Measurements from ENCODE around the gene TMEM8B.

TMEM8B gene

DNA sequence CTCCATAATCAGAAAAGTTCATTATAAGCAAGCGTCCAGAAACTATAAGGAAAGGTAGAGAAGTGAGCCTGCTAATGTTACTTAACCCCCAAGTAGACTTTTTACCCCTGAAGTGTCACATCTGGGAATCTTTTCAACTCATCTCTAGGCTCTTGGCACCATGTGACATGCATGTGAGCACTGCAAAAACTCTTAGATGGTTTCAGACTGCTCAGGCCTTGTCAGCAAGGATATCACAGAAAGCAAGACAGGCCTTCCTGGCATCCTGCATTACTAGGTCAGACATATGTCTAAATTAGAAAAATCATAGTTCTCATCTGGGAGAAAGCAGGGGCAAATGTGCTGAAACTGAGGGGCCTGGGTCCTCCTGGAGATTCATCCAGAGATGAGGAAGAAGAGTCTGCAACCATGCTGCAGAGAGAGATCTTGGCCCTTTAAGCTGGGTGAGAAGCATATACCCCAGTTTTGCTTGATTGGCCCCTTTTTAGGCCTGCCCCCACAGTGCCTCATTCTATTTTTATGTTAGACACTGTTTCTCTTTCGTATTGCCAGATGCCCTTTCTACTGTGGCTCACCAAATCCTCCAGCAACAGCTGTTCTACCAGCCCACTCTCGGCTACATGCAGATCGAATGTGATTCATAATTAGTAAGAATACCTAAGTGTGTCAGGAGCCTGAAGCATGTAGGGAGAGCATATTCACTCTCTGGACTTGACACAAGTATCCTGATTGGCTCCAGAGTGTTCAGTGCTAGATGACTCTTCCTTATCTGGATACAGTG, 19.0 kb downstream of the TMEM8B start:
- Histone ChIP-seq H3K14ac (ENCODE audit: low read length) (no peak overlapping the region), H4K91ac (ENCODE audit: low read depth, low read length, poor library complexity) (no peak overlapping the region), H2BK12ac (ENCODE audit: low read length) (no peak overlapping the region), H3K79me1 (ENCODE audit: low read depth, low read length) (no peaks in the 10 kb centered on the region), H3K4me1 (ENCODE audit: control insufficient read depth in 2 of 2, insufficient read depth in 1 of 2, low read depth in 1 of 2, low read length in 2 of 2) (peaks cover 0 to 10% of the 10 kb centered on the region in 2 donors), H3K9ac (ENCODE audit: low read depth, low read length, poor library complexity) (no peak overlapping the region), H3K9me3 (replicated peaks in 1 of 2; ENCODE audit: control insufficient read depth in 2 of 2, insufficient read depth in 1 of 2, low read depth in 1 of 2, low read length in 2 of 2) (peaks cover 0 to 1% of the 10 kb centered on the region in 2 donors), H3K4ac (ENCODE audit: low read length) (no peak overlapping the region), H2AK5ac (ENCODE audit: low read depth, low read length) (no peak overlapping the region), H2AFZ (ENCODE audit: low read length) (no peak overlapping the region), H3K4me2 (ENCODE audit: insufficient read depth, low read length, poor library complexity, severe bottlenecking) (no peak overlapping the region), H3K18ac (ENCODE audit: low read length) (no peak overlapping the region), H2BK120ac (ENCODE audit: low read depth, low read length) (no peak overlapping the region), H2BK5ac (ENCODE audit: low read length) (no peak overlapping the region), H2BK15ac (ENCODE audit: low read length) (no peak overlapping the region), H3K23ac (ENCODE audit: low read depth, low read length, poor library complexity) (no peak overlapping the region), H3K4me3 (ENCODE audit: low read length in 2 of 2) (no peak overlapping the region), H3K27me3 (ENCODE audit: control insufficient read depth in 3 of 3, insufficient read depth in 3 of 3, low read depth in 1 of 3, low read length in 3 of 3) (peaks cover 0 to 21% (median 0%) of the 10 kb centered on the region in 3 experiments), H3K27ac (replicated peaks; ENCODE audit: low read length) (no peak overlapping the region), H4K8ac (ENCODE audit: low read depth, low read length) (no peak overlapping the region), H3K36me3 (replicated peaks in 1 of 2; ENCODE audit: control insufficient read depth in 2 of 2, insufficient read depth in 2 of 2, low read length in 2 of 2) (peaks cover 9 to 44% of the 10 kb centered on the region in 2 donors)
- WGBS, 2 donors (ENCODE audit: extremely low coverage in 2 of 2, insufficient read length in 2 of 2, insufficient replicate concordance in 1 of 2): no CpG with 5 or more reads among the region's 4 CpGs
- DNase-seq (ENCODE audit: low spot score): no peak

- H3K4me3 ChIP-seq (ENCODE audit: low read length in 2 of 2): no peak overlapping the region
- H2AFZ ChIP-seq (ENCODE audit: low read length): no peak overlapping the region
- no peak overlapping the region for H3K9ac ChIP-seq (ENCODE audit: low read depth, low read length, poor library complexity)
- no peak overlapping the region for H2AK5ac ChIP-seq (ENCODE audit: low read depth, low read length)
- H3K18ac ChIP-seq (ENCODE audit: low read length): no peak overlapping the region
- H4K91ac ChIP-seq (ENCODE audit: low read depth, low read length, poor library complexity): no peak overlapping the region
- no peak overlapping the region for H3K14ac ChIP-seq (ENCODE audit: low read length)
- no peak for DNase-seq (ENCODE audit: low spot score)
- H2BK120ac ChIP-seq (ENCODE audit: low read depth, low read length): no peak overlapping the region
- H3K4me2 ChIP-seq (ENCODE audit: insufficient read depth, low read length, poor library complexity, severe bottlenecking): no peak overlapping the region
- WGBS, 2 donors (ENCODE audit: extremely low coverage in 2 of 2, insufficient read length in 2 of 2, insufficient replicate concordance in 1 of 2): no CpG with 5 or more reads among the region's 2 CpGs
- H3K23ac ChIP-seq (ENCODE audit: low read depth, low read length, poor library complexity): no peak overlapping the region
- H3K79me1 ChIP-seq (ENCODE audit: low read depth, low read length): no peaks in the 10 kb centered on the region
- no peak overlapping the region for H4K8ac ChIP-seq (ENCODE audit: low read depth, low read length)
- H2BK12ac ChIP-seq (ENCODE audit: low read length): no peak overlapping the region
- peaks cover 0 to 2% of the 10 kb centered on the region in 2 donors for H3K4me1 ChIP-seq (ENCODE audit: control insufficient read depth in 2 of 2, insufficient read depth in 1 of 2, low read depth in 1 of 2, low read length in 2 of 2)
- H3K9me3 ChIP-seq (replicated peaks in 1 of 2; ENCODE audit: control insufficient read depth in 2 of 2, insufficient read depth in 1 of 2, low read depth in 1 of 2, low read length in 2 of 2): no peaks in the 10 kb centered on the region
- peaks cover 0 to under 1% (median 0%) of the 10 kb centered on the region in 3 experiments for H3K27me3 ChIP-seq (ENCODE audit: control insufficient read depth in 3 of 3, insufficient read depth in 3 of 3, low read depth in 1 of 3, low read length in 3 of 3)
- H3K4ac ChIP-seq (ENCODE audit: low read length): no peak overlapping the region
- no peak overlapping the region for H2BK5ac ChIP-seq (ENCODE audit: low read length)
- no peak overlapping the region for H2BK15ac ChIP-seq (ENCODE audit: low read length)
- no peak overlapping the region for H3K27ac ChIP-seq (replicated peaks; ENCODE audit: low read length)
- H3K36me3 ChIP-seq (replicated peaks in 1 of 2; ENCODE audit: control insufficient read depth in 2 of 2, insufficient read depth in 2 of 2, low read length in 2 of 2): peaks cover 1 to 32% of the 10 kb centered on the region in 2 donors
Observed at GRCh38 chr9:35852267-35852815, 23.3 kb downstream of the TMEM8B start.

DNA sequence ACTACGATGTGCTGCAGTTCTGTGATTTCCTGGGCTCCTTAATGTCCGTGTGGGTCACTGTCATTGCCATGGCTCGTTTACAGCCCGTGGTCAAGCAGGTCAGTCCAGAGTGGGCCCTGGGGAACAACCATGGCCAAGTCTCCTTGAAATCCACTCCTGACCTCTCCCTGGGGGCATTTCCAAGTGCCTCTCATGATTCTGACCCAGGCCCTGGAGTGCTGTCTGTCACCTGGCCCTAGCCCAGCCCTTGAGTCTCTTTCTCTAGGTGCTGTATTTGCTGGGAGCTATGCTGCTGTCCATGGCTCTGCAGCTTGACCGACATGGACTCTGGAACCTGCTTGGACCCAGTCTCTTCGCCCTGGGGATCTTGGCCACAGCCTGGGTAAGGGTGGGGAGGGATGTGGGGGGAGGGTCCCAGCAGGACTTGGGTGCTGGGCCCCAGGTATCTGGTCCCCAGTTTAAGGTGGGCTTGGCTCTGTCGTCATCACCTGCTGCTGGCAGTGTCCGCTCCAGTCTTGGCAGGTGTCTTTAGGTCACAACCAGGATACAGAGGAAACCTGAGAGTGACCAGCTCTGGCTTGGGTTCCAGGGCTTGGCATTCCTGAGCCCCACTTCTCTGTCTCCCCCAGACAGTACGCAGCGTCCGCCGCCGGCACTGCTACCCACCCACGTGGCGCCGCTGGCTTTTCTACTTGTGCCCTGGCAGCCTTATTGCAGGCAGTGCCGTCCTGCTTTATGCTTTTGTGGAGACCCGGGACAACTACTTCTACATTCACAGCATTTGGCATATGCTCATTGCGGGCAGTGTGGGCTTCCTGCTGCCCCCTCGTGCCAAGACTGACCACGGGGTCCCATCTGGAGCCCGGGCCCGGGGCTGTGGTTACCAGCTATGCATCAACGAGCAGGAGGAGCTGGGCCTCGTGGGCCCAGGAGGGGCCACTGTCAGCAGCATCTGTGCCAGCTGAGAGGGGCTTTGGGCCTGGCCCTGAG, 24.1 kb downstream of the TMEM8B start:
- Histone ChIP-seq H3K9ac (ENCODE audit: low read depth, low read length, poor library complexity) (peak overlapping the region; percentile 1), H3K27ac (replicated peaks; ENCODE audit: low read length) (no peak overlapping the region), H2AFZ (ENCODE audit: low read length) (no peak overlapping the region), H3K27me3 (ENCODE audit: control insufficient read depth in 3 of 3, insufficient read depth in 3 of 3, low read depth in 1 of 3, low read length in 3 of 3) (no peaks in the 10 kb centered on the region), H3K9me3 (replicated peaks in 1 of 2; ENCODE audit: control insufficient read depth in 2 of 2, insufficient read depth in 1 of 2, low read depth in 1 of 2, low read length in 2 of 2) (no peaks in the 10 kb centered on the region), H2BK12ac (ENCODE audit: low read length) (no peak overlapping the region), H3K36me3 (replicated peaks in 1 of 2; ENCODE audit: control insufficient read depth in 2 of 2, insufficient read depth in 2 of 2, low read length in 2 of 2) (peaks cover 0 to 24% of the 10 kb centered on the region in 2 donors), H3K18ac (ENCODE audit: low read length) (no peak overlapping the region), H4K91ac (ENCODE audit: low read depth, low read length, poor library complexity) (no peak overlapping the region), H2BK5ac (ENCODE audit: low read length) (no peak overlapping the region), H3K14ac (ENCODE audit: low read length) (no peak overlapping the region), H3K4me2 (ENCODE audit: insufficient read depth, low read length, poor library complexity, severe bottlenecking) (no peak overlapping the region), H2BK120ac (ENCODE audit: low read depth, low read length) (no peak overlapping the region), H2BK15ac (ENCODE audit: low read length) (no peak overlapping the region), H2AK5ac (ENCODE audit: low read depth, low read length) (no peak overlapping the region), H3K79me1 (ENCODE audit: low read depth, low read length) (no peaks in the 10 kb centered on the region), H3K4me1 (ENCODE audit: control insufficient read depth in 2 of 2, insufficient read depth in 1 of 2, low read depth in 1 of 2, low read length in 2 of 2) (peaks cover 0 to 2% of the 10 kb centered on the region in 2 donors), H3K4ac (ENCODE audit: low read length) (no peak overlapping the region), H3K4me3 (ENCODE audit: low read length in 2 of 2) (no peak overlapping the region), H4K8ac (ENCODE audit: low read depth, low read length) (no peak overlapping the region), H3K23ac (ENCODE audit: low read depth, low read length, poor library complexity) (peak overlapping the region; percentile 39)
- no CpG with 5 or more reads among the region's 25 CpGs for WGBS, 2 donors (ENCODE audit: extremely low coverage in 2 of 2, insufficient read length in 2 of 2, insufficient replicate concordance in 1 of 2)
- DNase-seq (ENCODE audit: low spot score): no peak
